Ascending aorta (tissue), 2 donors: ENCODE measurements around the gene FSTL5. TPM values are rescaled to one million over a fixed set of nuclear protein-coding genes. Genes with fewer than 3 reads are reported as not detected.

ENCODE experiments used
- DNase-seq, 2 donors: peaks; one replicate each; pipeline ENCODE4 v3.0.0-alpha.2; 2019; ENCODE audit warnings: low spot score in 2 of 2
- H3K27ac ChIP-seq, 2 donors: fragments of 200-600 bp; sonication (generic); one replicate each; pipeline ENCODE4 v1.5.1; 2016 to 2017; ENCODE audit warnings: mild to moderate bottlenecking in 1 of 2
- H3K27me3 ChIP-seq: fragments of 200-600 bp; sonication (generic); one replicate; pipeline ENCODE4 v1.5.1; 2017
- H3K36me3 ChIP-seq, 2 donors: fragments of 200-600 bp; sonication (generic); one replicate each; pipeline ENCODE4 v1.5.1; 2016
- H3K4me1 ChIP-seq, 2 donors: fragments of 200-600 bp; sonication (generic); one replicate each; pipeline ENCODE4 v1.5.1; 2016 to 2017; ENCODE audit warnings: mild to moderate bottlenecking in 1 of 2
- H3K4me3 ChIP-seq, 2 donors: fragments of 200-600 bp; sonication (generic); one replicate each; pipeline ENCODE4 v1.5.1; 2016 to 2017; ENCODE audit warnings: mild to moderate bottlenecking in 1 of 2
- H3K9me3 ChIP-seq, 2 donors: fragments of 200-600 bp; sonication (generic); one replicate each; pipeline ENCODE4 v1.5.1; 2016
- CTCF ChIP-seq, 3 experiments: fragments of 200-600 bp in 2 of 3; fragments of 450-650 bp in 1 of 3; sonication (generic) in 2 of 3; IDR thresholded peaks; one replicate each; pipeline ENCODE4 v1.5.1; 2016 to 2019; ENCODE audit warnings: antibody characterized with exemption in 3 of 3, mild to moderate bottlenecking in 1 of 3, moderate library complexity in 1 of 3
- intact Hi-C: fragments of 100-400 bp; cut with DNase I; formaldehyde crosslinking; loops from one replicate; pipeline ENCODE4 v1.15.1; 2023
- total RNA-seq: library from RNA; depleted of rRNA; stranded (reverse); fragments of >200 nt; gene quantifications from one replicate; pipeline ENCODE4 v1.1.0, GENCODE V29; 2016

The FSTL5 gene
- total RNA-seq, 1 donor from 2014 or later = not detected

GRCh38 chr4:162010362-162010761, 153.4 kb downstream of the FSTL5 start:
- no peak for DNase-seq
- Histone ChIP-seq H3K4me1 (no peaks in the 10 kb centered on the region), H3K36me3 (no peaks in the 10 kb centered on the region), H3K27me3 (no peaks in the 10 kb centered on the region), H3K27ac (no peak overlapping the region), H3K4me3 (no peak overlapping the region), H3K9me3 (no peaks in the 10 kb centered on the region)
- intact Hi-C loops = no loop called here
- TF ChIP-seq CTCF (IDR thresholded peaks at IDR 0.05) = no peak

DNA sequence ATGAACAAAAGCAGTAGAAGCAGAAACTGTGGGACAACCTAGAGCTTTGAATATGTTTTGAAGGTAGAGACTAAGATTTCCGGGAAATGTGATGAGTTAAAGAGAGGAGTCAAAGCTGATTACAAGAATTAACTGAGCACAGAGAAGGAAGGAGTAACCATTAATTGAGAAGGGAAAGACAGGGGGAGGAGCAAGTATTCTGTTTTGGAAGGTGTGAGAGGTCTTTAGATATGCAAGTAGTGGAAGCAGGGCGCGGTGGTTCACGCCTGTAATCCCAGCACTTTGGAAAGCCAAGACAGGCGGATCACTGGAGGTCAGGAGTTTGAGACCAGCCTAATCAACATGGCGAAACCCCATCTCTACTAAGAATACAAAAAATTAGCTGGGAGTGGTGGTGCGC, 171.5 kb downstream of the FSTL5 start:
- Histone ChIP-seq H3K27ac (no peak overlapping the region), H3K27me3 (no peaks in the 10 kb centered on the region), H3K4me3 (no peak overlapping the region), H3K9me3 (no peaks in the 10 kb centered on the region), H3K36me3 (no peaks in the 10 kb centered on the region), H3K4me1 (no peaks in the 10 kb centered on the region)
- intact Hi-C loops = no loop called here
- no peak for DNase-seq
- TF ChIP-seq CTCF (IDR thresholded peaks at IDR 0.05) = no peak

DNA sequence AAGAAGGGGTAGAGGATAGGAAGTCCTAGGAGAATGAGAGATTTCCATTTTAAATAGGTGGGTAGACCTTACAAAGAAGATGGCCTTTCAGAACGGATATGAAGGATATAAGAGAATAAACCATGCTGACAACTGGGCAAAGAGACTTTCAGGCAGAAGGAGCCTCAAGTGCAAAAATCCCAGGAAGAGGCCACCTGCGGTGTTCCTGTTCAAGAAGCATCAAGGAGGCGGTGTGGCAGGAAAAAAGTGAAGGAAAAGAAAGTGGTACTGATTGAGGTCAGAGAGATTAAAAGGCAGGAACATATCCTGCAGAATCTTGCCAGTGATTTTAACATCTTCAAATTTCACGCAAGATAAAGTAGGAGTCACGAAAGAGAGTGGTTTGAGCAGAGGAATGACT, 172.0 kb downstream of the FSTL5 start:
- no peak overlapping the region for H3K4me3 ChIP-seq
- H3K27ac ChIP-seq = no peak overlapping the region
- no peaks in the 10 kb centered on the region for H3K9me3 ChIP-seq
- no peak for TF ChIP-seq CTCF (IDR thresholded peaks at IDR 0.05)
- no peaks in the 10 kb centered on the region for H3K27me3 ChIP-seq
- no peaks in the 10 kb centered on the region for H3K36me3 ChIP-seq
- intact Hi-C loops = no loop called here
- H3K4me1 ChIP-seq = no peaks in the 10 kb centered on the region
- DNase-seq = no peak

DNA sequence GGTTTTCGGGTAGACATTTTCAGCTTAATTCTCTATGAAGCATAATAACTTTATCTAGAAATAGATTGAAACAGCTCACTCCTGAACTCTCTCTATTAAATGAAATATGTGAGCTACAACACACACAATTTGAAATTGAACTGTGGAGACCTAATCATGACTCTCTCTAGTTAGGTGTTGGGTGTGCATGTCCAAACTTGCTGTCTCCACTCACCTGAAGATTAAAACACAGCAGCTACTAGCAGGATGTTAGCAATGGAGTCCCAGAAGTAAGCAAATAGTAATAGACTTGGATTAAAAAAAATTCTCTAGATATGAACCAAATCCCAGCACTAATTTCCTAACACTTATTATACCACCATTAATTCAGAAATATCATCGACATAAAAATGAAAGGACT, 173.1 kb downstream of the FSTL5 start:
- H3K4me1 ChIP-seq = no peaks in the 10 kb centered on the region
- no peaks in the 10 kb centered on the region for H3K36me3 ChIP-seq
- H3K27ac ChIP-seq = no peak overlapping the region
- DNase-seq = no peak
- intact Hi-C loops = no loop called here
- TF ChIP-seq CTCF (IDR thresholded peaks at IDR 0.05) = no peak
- no peaks in the 10 kb centered on the region for H3K9me3 ChIP-seq
- H3K4me3 ChIP-seq = no peak overlapping the region
- no peaks in the 10 kb centered on the region for H3K27me3 ChIP-seq

GRCh38 chr4:161988946-161989345, 174.9 kb downstream of the FSTL5 start:
- no peak for TF ChIP-seq CTCF (IDR thresholded peaks at IDR 0.05)
- DNase-seq = no peak
- Histone ChIP-seq H3K9me3 (no peaks in the 10 kb centered on the region), H3K27ac (no peak overlapping the region), H3K4me1 (no peaks in the 10 kb centered on the region), H3K4me3 (no peak overlapping the region), H3K27me3 (no peaks in the 10 kb centered on the region), H3K36me3 (no peaks in the 10 kb centered on the region)
- intact Hi-C loops = no loop called here

- Histone ChIP-seq H3K4me3 (no peak overlapping the region), H3K9me3 (no peaks in the 10 kb centered on the region), H3K27ac (no peak overlapping the region), H3K27me3 (no peaks in the 10 kb centered on the region), H3K36me3 (no peaks in the 10 kb centered on the region), H3K4me1 (no peaks in the 10 kb centered on the region)
- no peak for TF ChIP-seq CTCF (IDR thresholded peaks at IDR 0.05)
- intact Hi-C loops = no loop called here
- no peak for DNase-seq
These were observed 176.2 kb downstream of the FSTL5 start for GRCh38 chr4:161987611-161988010.
